Measurements from ENCODE around the gene PLIN3.
"Not testable (repeated sequence)": the region's sequence is repeated elsewhere in the genome, so short reads cannot be mapped to it uniquely, and the experiment has no call there.

Gene PLIN3

GRCh38 chr19:4814625-4815425 is 52.6 kb downstream of the PLIN3 start:
- no peak for TF ChIP-seq SUZ12 (IDR thresholded peaks at IDR 0.05; ENCODE audit: extremely low read depth, insufficient read depth, insufficient read length)
- no peak for TF ChIP-seq YY1 (IDR thresholded peaks at IDR 0.05; ENCODE audit: insufficient read depth, insufficient read length)
- no peak for TF ChIP-seq ZNF274 (IDR thresholded peaks at IDR 0.05; ENCODE audit: low read depth, low read length)

DNA sequence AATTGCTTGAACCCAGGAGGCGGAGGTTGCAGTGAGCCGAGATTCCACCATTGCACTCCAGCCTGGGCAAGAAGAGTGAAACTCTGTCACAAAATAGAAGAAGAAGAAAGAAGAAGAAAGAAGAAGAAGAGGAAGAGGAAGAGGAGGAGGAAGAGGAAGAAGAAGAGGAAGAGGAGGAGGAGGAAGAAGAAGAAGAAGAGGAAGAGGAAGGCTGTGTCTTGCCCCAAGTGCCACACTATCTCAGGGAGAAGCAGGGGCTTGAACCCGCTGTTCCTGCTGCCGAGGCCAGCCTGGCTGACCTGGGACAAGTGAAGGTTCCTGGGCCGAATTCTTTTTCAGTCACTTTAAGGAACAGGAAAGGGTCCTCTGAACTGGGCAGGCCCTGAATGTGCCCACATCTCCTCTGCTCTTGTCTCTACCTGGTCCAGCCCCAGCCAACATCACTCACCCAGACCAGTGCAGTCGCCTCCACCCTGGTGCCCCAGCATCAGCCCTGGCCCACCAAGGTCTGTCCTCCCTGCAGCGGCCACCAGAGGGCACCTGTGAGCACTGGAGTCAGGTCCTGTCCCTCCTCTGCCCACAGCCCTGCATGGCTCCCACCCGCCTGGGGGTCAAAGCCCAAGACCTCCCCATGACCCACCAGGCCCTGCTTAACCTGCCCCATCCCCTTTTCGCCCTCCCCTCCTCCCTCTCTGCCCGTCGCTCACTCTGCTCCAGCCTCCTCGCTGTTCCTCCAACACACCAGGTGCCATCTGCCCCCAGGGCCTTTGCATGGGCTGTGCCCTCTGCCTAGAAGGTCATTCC is 55.9 kb downstream of the PLIN3 start:
- Histone ChIP-seq H3K9ac (ENCODE audit: insufficient read length, low read depth) (no peak overlapping the region), H3K4me1 (ENCODE audit: insufficient read depth, insufficient read length) (peaks cover 2% of the 10 kb centered on the region), H3K9me3 (ENCODE audit: insufficient read depth, low read length) (no peaks in the 10 kb centered on the region; the same call in 1 of the 2 replicates), H3K36me3 (ENCODE audit: insufficient read depth, insufficient read length, low read length) (peaks cover 2% of the 10 kb centered on the region), H3K27me3 (ENCODE audit: insufficient read depth, insufficient read length) (no peaks in the 10 kb centered on the region), H3K4me3 (ENCODE audit: insufficient read length, low read depth) (no peak overlapping the region)
- DNase-seq (ENCODE audit: low read depth, low spot score): peak; percentile 62
- TF ChIP-seq SUZ12 (IDR thresholded peaks at IDR 0.05; ENCODE audit: extremely low read depth, insufficient read depth, insufficient read length) (no peak), YY1 (IDR thresholded peaks at IDR 0.05; ENCODE audit: insufficient read depth, insufficient read length) (no peak), ZNF274 (IDR thresholded peaks at IDR 0.05; ENCODE audit: low read depth, low read length) (no peak)

More at GRCh38 chr19:4814625-4815425, 52.6 kb downstream of the PLIN3 start:
- Histone ChIP-seq H3K4me3 (ENCODE audit: insufficient read length, low read depth) (no peak overlapping the region), H3K9me3 (ENCODE audit: insufficient read depth, low read length) (no peaks in the 10 kb centered on the region; the same call in 1 of the 2 replicates), H3K9ac (ENCODE audit: insufficient read length, low read depth) (no peak overlapping the region), H3K27me3 (ENCODE audit: insufficient read depth, insufficient read length) (no peaks in the 10 kb centered on the region), H3K4me1 (ENCODE audit: insufficient read depth, insufficient read length) (peaks cover 2% of the 10 kb centered on the region), H3K36me3 (ENCODE audit: insufficient read depth, insufficient read length, low read length) (peaks cover 16% of the 10 kb centered on the region)
- DNase-seq (ENCODE audit: low read depth, low spot score): no peak

GRCh38 chr19:4807188-4807587 is 60.3 kb downstream of the PLIN3 start:
- Histone ChIP-seq H3K9ac (ENCODE audit: insufficient read length, low read depth) (no peak overlapping the region), H3K36me3 (ENCODE audit: insufficient read depth, insufficient read length, low read length) (no peaks in the 10 kb centered on the region), H3K4me1 (ENCODE audit: insufficient read depth, insufficient read length) (peaks cover 2% of the 10 kb centered on the region), H3K4me3 (ENCODE audit: insufficient read length, low read depth) (no peak overlapping the region), H3K27me3 (ENCODE audit: insufficient read depth, insufficient read length) (no peaks in the 10 kb centered on the region), H3K9me3 (ENCODE audit: insufficient read depth, low read length) (no peaks in the 10 kb centered on the region)
- TF ChIP-seq ZNF274 (IDR thresholded peaks at IDR 0.05; ENCODE audit: low read depth, low read length) (no peak), SUZ12 (IDR thresholded peaks at IDR 0.05; ENCODE audit: extremely low read depth, insufficient read depth, insufficient read length) (no peak), YY1 (IDR thresholded peaks at IDR 0.05; ENCODE audit: insufficient read depth, insufficient read length) (no peak)
- DNase-seq (ENCODE audit: low read depth, low spot score): no peak

- Histone ChIP-seq H3K36me3 (ENCODE audit: insufficient read depth, insufficient read length, low read length) (no peaks in the 10 kb centered on the region), H3K9me3 (ENCODE audit: insufficient read depth, low read length) (no peaks in the 10 kb centered on the region), H3K4me1 (ENCODE audit: insufficient read depth, insufficient read length) (no peaks in the 10 kb centered on the region), H3K27me3 (ENCODE audit: insufficient read depth, insufficient read length) (no peaks in the 10 kb centered on the region), H3K9ac (ENCODE audit: insufficient read length, low read depth) (no peak overlapping the region), H3K4me3 (ENCODE audit: insufficient read length, low read depth) (no peak overlapping the region)
- no peak for DNase-seq (ENCODE audit: low read depth, low spot score)
- TF ChIP-seq SUZ12 (IDR thresholded peaks at IDR 0.05; ENCODE audit: extremely low read depth, insufficient read depth, insufficient read length) (no peak), YY1 (IDR thresholded peaks at IDR 0.05; ENCODE audit: insufficient read depth, insufficient read length) (no peak), ZNF274 (IDR thresholded peaks at IDR 0.05; ENCODE audit: low read depth, low read length) (no peak)
Observed at GRCh38 chr19:4806384-4806783, 61.1 kb downstream of the PLIN3 start.

GRCh38 chr19:4805140-4805539 is 62.3 kb downstream of the PLIN3 start:
- not testable (repeated sequence) for H3K9ac ChIP-seq (ENCODE audit: insufficient read length, low read depth); H3K4me1 ChIP-seq (ENCODE audit: insufficient read depth, insufficient read length); H3K4me3 ChIP-seq (ENCODE audit: insufficient read length, low read depth); H3K27me3 ChIP-seq (ENCODE audit: insufficient read depth, insufficient read length); H3K9me3 ChIP-seq (ENCODE audit: insufficient read depth, low read length); DNase-seq (ENCODE audit: low read depth, low spot score); H3K36me3 ChIP-seq (ENCODE audit: insufficient read depth, insufficient read length, low read length)

GRCh38 chr19:4803736-4804695 is 63.5 kb downstream of the PLIN3 start:
- H3K9me3 ChIP-seq (ENCODE audit: insufficient read depth, low read length): no peaks in the 10 kb centered on the region
- peak; percentile 73 for DNase-seq (ENCODE audit: low read depth, low spot score)
- no peaks in the 10 kb centered on the region for H3K4me1 ChIP-seq (ENCODE audit: insufficient read depth, insufficient read length)
- peak overlapping the region; percentile 2 for H3K9ac ChIP-seq (ENCODE audit: insufficient read length, low read depth)
- peaks cover 2% of the 10 kb centered on the region for H3K36me3 ChIP-seq (ENCODE audit: insufficient read depth, insufficient read length, low read length)
- no peak overlapping the region for H3K4me3 ChIP-seq (ENCODE audit: insufficient read length, low read depth)
- H3K27me3 ChIP-seq (ENCODE audit: insufficient read depth, insufficient read length): no peaks in the 10 kb centered on the region
- TF ChIP-seq ZNF274 (IDR thresholded peaks at IDR 0.05; ENCODE audit: low read depth, low read length) (no peak), SUZ12 (IDR thresholded peaks at IDR 0.05; ENCODE audit: extremely low read depth, insufficient read depth, insufficient read length) (no peak), YY1 (IDR thresholded peaks at IDR 0.05; ENCODE audit: insufficient read depth, insufficient read length) (no peak)

All from NT2/D1 (cell line).